ENCODE results near the gene DYNAP.

The DYNAP gene

GRCh38 chr18:54590945-54591344 lies at the start of gene DYNAP:
Gene DYNAP (plus strand): TSS chr18:54591245. CDS start chr18:54591283, 38 bp downstream.
- DNase-seq, result no peak

- DNase-seq, result no peak
Observed at GRCh38 chr18:54551590-54551989, 39.5 kb upstream of the DYNAP start.

GRCh38 chr18:54555286-54555685 lies 35.8 kb upstream of the DYNAP start:
- DNase-seq, result no peak

- DNase-seq, result no peak
Observed at GRCh38 chr18:54555996-54556395, 35.0 kb upstream of the DYNAP start.

- no peak for DNase-seq
Observed at GRCh38 chr18:54557958-54558357, 33.1 kb upstream of the DYNAP start.

- DNase-seq, result peak in 1 of 2 experiments; percentile 11
Observed at GRCh38 chr18:54558609-54559585, 32.1 kb upstream of the DYNAP start.

- no peak for DNase-seq
Observed at GRCh38 chr18:54561706-54562267, 29.3 kb upstream of the DYNAP start.

- DNase-seq, result no peak
Observed at GRCh38 chr18:54580202-54580729, 10.8 kb upstream of the DYNAP start.

- no peak for DNase-seq
Observed at GRCh38 chr18:54584065-54584464, 7.0 kb upstream of the DYNAP start.

GRCh38 chr18:54585743-54586142 lies 5.3 kb upstream of the DYNAP start:
- DNase-seq, result no peak

- no peak for DNase-seq
Observed at GRCh38 chr18:54604211-54604610, 13.2 kb downstream of the DYNAP start.

- DNase-seq, result no peak
Observed at GRCh38 chr18:54606835-54607212, 15.8 kb downstream of the DYNAP start.

GRCh38 chr18:54607213-54608027 lies 16.4 kb downstream of the DYNAP start:
- DNase-seq, result no peak

GRCh38 chr18:54608028-54608642 lies 17.1 kb downstream of the DYNAP start:
- no peak for DNase-seq

- DNase-seq, result no peak
Observed at GRCh38 chr18:54611816-54612215, 20.8 kb downstream of the DYNAP start.

GRCh38 chr18:54612237-54612636 lies 21.2 kb downstream of the DYNAP start:
- DNase-seq, result no peak

GRCh38 chr18:54613174-54613573 lies 22.1 kb downstream of the DYNAP start:
- DNase-seq, result no peak

- no peak for DNase-seq
Observed at GRCh38 chr18:54616220-54616848, 25.3 kb downstream of the DYNAP start.

- DNase-seq, result no peak
Observed at GRCh38 chr18:54622084-54622483, 31.0 kb downstream of the DYNAP start.

- no peak for DNase-seq
Observed at GRCh38 chr18:54626779-54627178, 35.7 kb downstream of the DYNAP start.

- no peak for DNase-seq
Observed at GRCh38 chr18:54630963-54631362, 39.9 kb downstream of the DYNAP start.

- no peak for DNase-seq
Observed at GRCh38 chr18:54636217-54636616, 45.2 kb downstream of the DYNAP start.

Data from NCI-H1930 (cell line).